HG03095 (cell line): ENCODE data around the gene PLD4.

Experiments
- ATAC-seq: cut with Tn5 transposase; IDR thresholded peaks from one replicate; pipeline ENCODE4 v1.9.1; 2021; ENCODE audit warnings: moderate library complexity; ENCODE audit not compliant: unreplicated experiment

PLD4 gene

DNA sequence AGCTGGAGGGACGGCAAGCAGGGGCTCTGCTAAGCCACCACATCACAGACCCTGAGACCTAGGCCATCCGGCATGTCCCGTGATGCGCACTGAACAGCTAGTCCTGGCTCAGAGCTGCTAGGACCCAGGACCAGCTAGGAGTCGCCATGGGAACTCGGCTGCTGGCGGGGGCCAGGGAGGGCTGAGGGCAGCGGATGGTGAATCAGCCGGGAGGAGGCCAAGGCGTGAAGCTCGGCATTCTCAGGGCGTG lies 48.4 kb downstream of the PLD4 start:
- no peak for ATAC-seq

- ATAC-seq: no peak
These were observed 48.9 kb downstream of the PLD4 start for GRCh38 chr14:104973385-104974145.

DNA sequence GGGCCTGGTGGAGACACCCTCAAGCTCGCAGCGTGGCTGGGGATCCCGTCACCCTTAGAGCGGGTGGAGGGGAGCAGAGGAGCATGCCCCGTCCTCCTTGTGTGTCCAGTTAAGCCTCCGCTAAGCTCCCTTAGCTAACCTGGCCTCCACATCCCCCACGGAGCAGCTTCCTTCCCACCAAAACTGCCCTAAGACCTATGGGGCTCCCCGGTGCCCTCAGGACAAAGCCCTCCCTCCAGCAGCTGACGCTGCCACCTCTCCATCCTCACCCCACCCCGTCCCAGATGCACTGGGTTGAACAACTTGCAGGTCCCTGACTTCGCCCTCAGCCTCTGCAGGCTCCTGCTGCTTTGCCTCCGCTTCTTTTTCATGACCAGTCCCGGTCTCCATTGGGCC lies 49.5 kb downstream of the PLD4 start:
- ATAC-seq: no peak

DNA sequence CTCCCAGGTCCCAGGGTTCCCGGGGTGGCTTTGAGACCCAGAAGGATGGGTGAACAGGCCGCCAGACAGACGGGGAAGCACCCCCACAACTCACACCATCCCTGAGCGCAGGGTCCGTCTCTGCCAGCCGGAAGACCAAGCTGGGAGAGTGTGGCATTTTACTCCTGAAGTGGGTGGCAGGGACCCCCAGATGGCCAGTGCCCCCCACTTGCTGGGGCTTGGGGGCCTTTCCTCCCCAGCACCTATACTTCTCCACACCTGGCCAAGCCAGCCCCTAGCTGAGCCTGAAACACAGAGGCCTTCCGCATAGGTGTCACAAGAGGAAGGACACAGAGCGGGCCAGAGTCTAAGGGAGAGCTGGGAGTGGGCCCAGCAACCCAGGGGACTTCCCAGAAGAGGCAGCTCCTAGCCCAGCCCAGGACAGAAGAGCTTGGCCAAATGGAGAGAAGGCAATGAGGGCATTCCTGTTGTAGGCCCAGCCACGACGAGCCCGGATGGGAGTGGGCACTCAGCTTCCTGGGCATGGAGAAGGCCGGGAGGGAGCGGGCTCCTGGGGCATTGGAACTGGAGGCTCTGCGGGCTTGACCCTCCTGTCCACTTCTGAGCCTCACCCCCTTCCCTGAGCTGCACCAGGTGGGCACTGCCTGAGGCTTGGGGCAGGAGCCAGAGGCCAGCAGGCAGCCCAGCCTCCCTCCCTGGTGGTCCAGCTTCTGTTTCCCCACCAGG lies 50.1 kb downstream of the PLD4 start:
- ATAC-seq: no peak

DNA sequence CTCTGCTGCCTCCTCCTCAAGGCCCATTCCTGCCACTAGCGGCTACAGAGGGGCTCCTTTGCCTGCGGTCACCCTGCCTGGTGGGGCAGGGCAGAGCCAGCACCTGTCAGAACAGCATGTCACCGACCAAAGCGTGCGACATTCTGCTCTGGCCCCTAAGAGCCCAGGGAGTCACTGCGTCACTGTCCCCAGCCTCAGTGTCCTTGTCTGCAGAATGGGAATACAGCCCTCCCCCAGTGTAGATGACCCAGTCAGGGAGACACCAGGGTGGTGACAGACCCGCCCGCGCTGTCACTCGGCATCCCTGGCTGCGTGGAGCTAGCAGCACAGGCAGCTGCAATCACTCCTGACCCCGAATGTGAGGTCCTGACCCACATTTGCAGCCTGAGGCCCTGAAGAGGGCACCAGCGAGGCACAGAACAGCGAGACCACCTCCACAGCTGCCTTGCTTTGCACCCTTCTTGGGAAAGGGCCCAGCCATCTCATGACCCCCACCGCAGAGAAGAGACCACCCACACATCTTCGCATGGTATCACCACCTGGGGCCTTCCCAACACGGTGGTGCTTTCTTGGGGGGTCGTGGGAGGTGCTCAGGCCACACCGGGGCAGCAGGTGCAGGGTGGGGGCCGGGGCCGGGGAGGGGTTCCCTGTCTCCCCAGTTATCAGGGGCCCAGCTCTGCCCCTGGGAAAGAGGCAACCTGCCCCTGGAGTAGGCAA lies 51.0 kb downstream of the PLD4 start:
- ATAC-seq: no peak

- ATAC-seq: no peak
These were observed 51.7 kb downstream of the PLD4 start for GRCh38 chr14:104976198-104977007.

GRCh38 chr14:104977008-104977680 lies 52.5 kb downstream of the PLD4 start:
- no peak for ATAC-seq

DNA sequence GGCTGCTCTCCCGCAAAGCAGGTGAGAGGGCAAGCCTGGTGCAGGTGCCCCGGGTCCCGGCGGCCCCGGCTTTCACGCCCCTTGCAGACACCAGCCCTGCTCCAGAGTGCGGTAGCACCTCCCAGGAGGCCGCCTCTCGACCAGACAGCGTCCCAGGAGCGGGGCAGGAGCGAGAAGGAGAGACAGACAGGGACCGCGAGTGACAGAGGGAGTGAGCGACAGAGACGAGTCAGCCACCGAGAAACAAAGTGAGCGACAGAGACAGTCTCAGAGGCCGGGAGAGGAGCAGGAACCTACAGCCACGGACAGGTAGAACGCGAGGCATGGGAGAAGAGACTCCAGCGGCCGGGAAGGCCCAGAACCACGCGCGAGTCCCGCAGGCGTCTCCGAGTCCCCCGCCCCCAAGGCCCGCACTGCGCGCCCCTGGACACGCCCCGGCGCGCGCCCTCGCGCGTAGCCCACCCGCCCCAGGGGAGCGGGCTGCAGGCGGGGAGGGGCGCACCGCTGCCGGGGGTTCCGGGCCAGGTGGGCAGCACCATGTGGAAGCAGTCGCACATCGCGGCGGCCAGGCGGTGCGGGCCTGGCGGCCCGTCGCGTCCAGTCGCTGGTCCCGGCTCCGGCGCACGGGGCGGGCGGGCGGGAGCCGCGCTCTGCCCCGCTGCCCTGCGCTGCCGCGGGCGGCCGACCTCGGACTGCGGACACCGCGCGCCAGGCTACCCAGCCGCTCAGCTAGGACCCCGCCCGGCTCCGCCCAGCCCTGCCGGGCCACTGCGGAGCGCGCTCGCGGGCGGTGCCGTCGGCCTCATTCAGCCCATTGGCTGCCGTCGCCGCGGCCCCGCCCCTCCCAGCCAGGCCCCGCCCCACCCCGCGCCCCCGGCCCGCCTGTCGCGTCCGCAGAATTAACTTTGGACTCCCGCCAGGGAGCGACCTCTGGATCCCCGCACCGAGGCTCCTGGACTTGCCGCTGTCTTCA lies 53.3 kb downstream of the PLD4 start, which contains the start of gene AHNAK2:
TSS of gene AHNAK2 (minus strand) at position 694 of the 973 bp plus-strand sequence. CDS start at position 557, 137 bp downstream.
- no peak for ATAC-seq

GRCh38 chr14:104978746-104979691 lies 54.3 kb downstream of the PLD4 start:
- no peak for ATAC-seq

- no peak for ATAC-seq
These were observed 55.3 kb downstream of the PLD4 start for GRCh38 chr14:104979758-104980610.

GRCh38 chr14:104980611-104981531 lies 56.2 kb downstream of the PLD4 start:
- no peak for ATAC-seq

GRCh38 chr14:104981699-104982541 lies 57.2 kb downstream of the PLD4 start:
- no peak for ATAC-seq

DNA sequence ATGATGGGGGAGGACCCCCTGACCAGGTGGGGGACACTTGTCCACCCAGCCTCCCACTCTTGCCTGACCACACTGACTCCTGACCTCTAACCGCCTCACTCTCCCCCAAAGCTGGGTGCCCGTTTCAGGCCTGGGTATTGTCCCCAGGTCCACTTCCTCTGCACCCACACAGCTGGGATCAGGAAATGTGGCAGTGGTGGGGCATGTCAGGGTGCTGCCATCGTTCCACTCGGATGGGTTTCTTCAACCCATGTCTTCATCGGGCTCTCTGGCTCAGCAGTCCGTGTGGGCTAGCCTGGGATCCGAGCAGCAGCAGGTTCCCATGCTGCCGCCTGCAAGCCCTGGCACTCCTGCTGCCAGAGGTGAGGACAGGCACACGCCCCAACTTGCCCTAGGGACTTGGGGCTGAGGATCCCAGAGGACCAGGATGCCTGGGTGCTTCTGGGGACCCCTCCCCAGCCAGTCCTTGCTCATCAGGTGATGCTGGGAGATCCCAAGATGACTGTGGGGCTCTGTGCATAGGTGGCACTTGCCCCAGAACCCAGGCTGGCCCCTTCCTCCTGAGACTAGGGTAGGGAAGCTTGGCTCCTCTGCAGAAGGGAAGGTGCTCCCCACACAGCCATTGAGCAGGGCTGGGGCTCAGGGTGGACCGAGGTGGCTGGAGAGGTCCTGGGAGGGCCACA lies 58.0 kb downstream of the PLD4 start:
- no peak for ATAC-seq
